Measurements from ENCODE around the gene RSPO3. TPM values are rescaled to one million over a fixed set of nuclear protein-coding genes. Genes with fewer than 3 reads are reported as not detected.

The RSPO3 gene
- total RNA-seq, 2 experiments from 2014 or later: not detected

- Histone ChIP-seq H2AFZ (ENCODE audit: low read length) (no peak overlapping the region), H3K4me3 (ENCODE audit: low read depth, low read length, poor library complexity, severe bottlenecking) (no peak overlapping the region), H3K36me3 (ENCODE audit: insufficient read depth, low read length) (no peaks in the 10 kb centered on the region), H3K9me2 (ENCODE audit: insufficient read depth, low read length) (no peaks in the 10 kb centered on the region), H3K79me2 (ENCODE audit: insufficient read depth, low read depth, low read length) (no peaks in the 10 kb centered on the region), H3K4me1 (ENCODE audit: insufficient read depth, low read length, poor library complexity, severe bottlenecking) (no peaks in the 10 kb centered on the region), H3K4me2 (ENCODE audit: low read length) (no peak overlapping the region), H3K9me3 (ENCODE audit: low read length) (no peaks in the 10 kb centered on the region), H4K20me1 (ENCODE audit: insufficient read depth, low read length) (no peaks in the 10 kb centered on the region), H3K27ac (ENCODE audit: low read depth, low read length, poor library complexity, severe bottlenecking) (no peak overlapping the region)
- no peak for TF ChIP-seq EZH2phosphoT487 (IDR thresholded peaks at IDR 0.05; ENCODE audit: borderline replicate concordance, low read depth, low read length)
- no peak for TF ChIP-seq CTCF (conservative IDR thresholded peaks at IDR 0.05; ENCODE audit: low read length)
- BruUV-seq (replicated peaks): no TSS peak
- POLR2A ChIA-PET: interaction anchor here (0.6 kb wide), 1 partner anchor 21 kb away, joined by 5 read pairs; no protein-coding TSS in a partner anchor
- CTCF ChIA-PET (ENCODE audit: unreplicated experiment): no interaction called here
- intact Hi-C loops (cut with micrococcal nuclease; ENCODE audit: unreplicated experiment): no loop called here
- no peak for DNase-seq (ENCODE audit: low spot score)
Observed at GRCh38 chr6:127083231-127083962, 35.1 kb upstream of the RSPO3 start.

GRCh38 chr6:127083963-127084310, 34.5 kb upstream of the RSPO3 start:
- Histone ChIP-seq H4K20me1 (ENCODE audit: insufficient read depth, low read length) (no peaks in the 10 kb centered on the region), H3K27ac (ENCODE audit: low read depth, low read length, poor library complexity, severe bottlenecking) (no peak overlapping the region), H3K9me2 (ENCODE audit: insufficient read depth, low read length) (no peaks in the 10 kb centered on the region), H3K79me2 (ENCODE audit: insufficient read depth, low read depth, low read length) (no peaks in the 10 kb centered on the region), H2AFZ (ENCODE audit: low read length) (no peak overlapping the region), H3K4me3 (ENCODE audit: low read depth, low read length, poor library complexity, severe bottlenecking) (no peak overlapping the region), H3K36me3 (ENCODE audit: insufficient read depth, low read length) (no peaks in the 10 kb centered on the region), H3K4me1 (ENCODE audit: insufficient read depth, low read length, poor library complexity, severe bottlenecking) (no peaks in the 10 kb centered on the region), H3K9me3 (ENCODE audit: low read length) (no peaks in the 10 kb centered on the region), H3K4me2 (ENCODE audit: low read length) (no peak overlapping the region)
- TF ChIP-seq EZH2phosphoT487 (IDR thresholded peaks at IDR 0.05; ENCODE audit: borderline replicate concordance, low read depth, low read length) (no peak), CTCF (conservative IDR thresholded peaks at IDR 0.05; ENCODE audit: low read length) (no peak)
- CTCF ChIA-PET (ENCODE audit: unreplicated experiment): no interaction called here
- DNase-seq (ENCODE audit: low spot score): no peak
- BruUV-seq (replicated peaks): no TSS peak
- POLR2A ChIA-PET: no interaction called here
- intact Hi-C loops (cut with micrococcal nuclease; ENCODE audit: unreplicated experiment): no loop called here

DNA sequence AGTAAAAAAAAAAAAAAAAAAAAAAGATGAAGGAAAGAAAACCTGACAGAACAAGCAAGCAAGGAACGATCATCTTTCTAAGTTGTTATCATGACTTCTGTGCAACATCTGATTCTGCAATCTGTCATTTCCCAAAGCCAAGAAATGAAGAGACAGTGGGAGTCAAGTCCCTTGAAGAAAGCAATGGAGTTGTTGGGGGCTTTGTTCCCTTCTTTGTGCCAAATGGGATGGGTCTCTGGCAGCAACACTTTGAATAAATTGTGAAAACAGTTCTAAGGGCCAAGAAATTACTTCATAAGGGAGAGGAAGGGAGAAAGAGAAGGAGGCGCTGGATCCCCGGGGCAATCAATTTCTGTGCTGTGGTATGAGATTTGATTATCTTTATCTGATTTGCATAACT, 33.3 kb upstream of the RSPO3 start:
- CTCF ChIA-PET (ENCODE audit: unreplicated experiment): no interaction called here
- no peak overlapping the region for H3K4me3 ChIP-seq (ENCODE audit: low read depth, low read length, poor library complexity, severe bottlenecking)
- H3K79me2 ChIP-seq (ENCODE audit: insufficient read depth, low read depth, low read length): no peaks in the 10 kb centered on the region
- TF ChIP-seq CTCF (conservative IDR thresholded peaks at IDR 0.05; ENCODE audit: low read length) (no peak), EZH2phosphoT487 (IDR thresholded peaks at IDR 0.05; ENCODE audit: borderline replicate concordance, low read depth, low read length) (no peak)
- H3K9me3 ChIP-seq (ENCODE audit: low read length): no peaks in the 10 kb centered on the region
- DNase-seq (ENCODE audit: low spot score): no peak
- H4K20me1 ChIP-seq (ENCODE audit: insufficient read depth, low read length): no peaks in the 10 kb centered on the region
- H3K36me3 ChIP-seq (ENCODE audit: insufficient read depth, low read length): no peaks in the 10 kb centered on the region
- H3K9me2 ChIP-seq (ENCODE audit: insufficient read depth, low read length): no peaks in the 10 kb centered on the region
- H3K4me2 ChIP-seq (ENCODE audit: low read length): no peak overlapping the region
- H3K27ac ChIP-seq (ENCODE audit: low read depth, low read length, poor library complexity, severe bottlenecking): no peak overlapping the region
- intact Hi-C loops (cut with micrococcal nuclease; ENCODE audit: unreplicated experiment): no loop called here
- POLR2A ChIA-PET: interaction anchor here (0.5 to 0.6 kb wide), 2 partner anchors 27 to 699 kb away, joined by 3 read pairs; no protein-coding TSS in a partner anchor
- no TSS peak for BruUV-seq (replicated peaks)
- no peaks in the 10 kb centered on the region for H3K4me1 ChIP-seq (ENCODE audit: insufficient read depth, low read length, poor library complexity, severe bottlenecking)
- no peak overlapping the region for H2AFZ ChIP-seq (ENCODE audit: low read length)
